ENCODE measurements around the gene DIS3L2. TPM values are rescaled to one million over a fixed set of nuclear protein-coding genes. Genes with fewer than 3 reads are reported as not detected.

Gene DIS3L2
- total RNA-seq, 2 donors from 2014 or later, result 22.6 to 32.3 TPM

DNA sequence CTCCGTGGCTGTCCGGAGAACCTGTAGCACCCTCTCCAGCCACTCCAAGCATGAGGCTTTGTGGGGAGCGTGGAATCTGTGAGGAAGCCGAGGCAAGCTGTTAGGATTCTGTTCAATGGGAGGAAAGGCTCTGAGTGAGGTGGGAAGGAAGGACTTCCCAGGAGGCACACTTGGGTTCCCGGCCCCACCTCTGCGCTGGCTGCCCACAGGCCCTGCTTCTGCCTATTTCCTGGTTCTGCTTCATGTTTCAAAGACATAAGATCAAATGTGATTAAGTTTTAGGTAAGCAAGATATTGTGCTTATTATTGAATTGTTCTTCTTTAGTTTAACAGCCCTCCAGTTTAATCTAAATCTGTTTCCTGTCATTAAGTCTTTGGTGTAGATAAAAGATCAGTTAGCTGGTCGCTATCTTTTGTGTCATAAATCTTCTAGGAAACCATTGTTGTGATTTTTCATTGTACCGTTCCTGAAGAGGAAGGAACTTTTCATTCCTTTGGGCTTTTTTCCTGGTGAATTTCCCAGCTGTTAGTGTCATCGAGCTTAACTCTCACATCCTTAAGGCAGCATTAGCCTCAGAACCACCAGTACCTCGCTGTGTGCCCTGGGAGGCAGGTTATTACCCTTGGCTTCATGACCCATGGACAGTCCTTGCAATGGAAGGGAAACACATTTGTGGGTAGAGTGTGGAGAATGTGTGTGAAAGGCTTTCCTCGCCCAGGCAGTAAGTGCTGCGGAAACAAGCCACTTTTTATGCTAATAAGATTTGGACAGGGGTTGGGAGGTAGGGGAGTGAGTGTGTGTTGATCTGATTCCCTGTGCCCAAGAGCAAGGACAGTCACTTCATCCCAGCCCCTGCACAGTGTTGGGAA is 355.2 kb downstream of the DIS3L2 start:
- H3K9ac ChIP-seq (ENCODE audit: low read depth in 2 of 2, low read length in 2 of 2), result no peak overlapping the region
- TF ChIP-seq, protein P1, sequence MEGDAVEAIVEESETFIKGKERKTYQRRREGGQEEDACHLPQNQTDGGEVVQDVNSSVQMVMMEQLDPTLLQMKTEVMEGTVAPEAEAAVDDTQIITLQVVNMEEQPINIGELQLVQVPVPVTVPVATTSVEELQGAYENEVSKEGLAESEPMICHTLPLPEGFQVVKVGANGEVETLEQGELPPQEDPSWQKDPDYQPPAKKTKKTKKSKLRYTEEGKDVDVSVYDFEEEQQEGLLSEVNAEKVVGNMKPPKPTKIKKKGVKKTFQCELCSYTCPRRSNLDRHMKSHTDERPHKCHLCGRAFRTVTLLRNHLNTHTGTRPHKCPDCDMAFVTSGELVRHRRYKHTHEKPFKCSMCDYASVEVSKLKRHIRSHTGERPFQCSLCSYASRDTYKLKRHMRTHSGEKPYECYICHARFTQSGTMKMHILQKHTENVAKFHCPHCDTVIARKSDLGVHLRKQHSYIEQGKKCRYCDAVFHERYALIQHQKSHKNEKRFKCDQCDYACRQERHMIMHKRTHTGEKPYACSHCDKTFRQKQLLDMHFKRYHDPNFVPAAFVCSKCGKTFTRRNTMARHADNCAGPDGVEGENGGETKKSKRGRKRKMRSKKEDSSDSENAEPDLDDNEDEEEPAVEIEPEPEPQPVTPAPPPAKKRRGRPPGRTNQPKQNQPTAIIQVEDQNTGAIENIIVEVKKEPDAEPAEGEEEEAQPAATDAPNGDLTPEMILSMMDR (IDR thresholded peaks at IDR 0.05), result no peak
- no peak for DNase-seq

DNA sequence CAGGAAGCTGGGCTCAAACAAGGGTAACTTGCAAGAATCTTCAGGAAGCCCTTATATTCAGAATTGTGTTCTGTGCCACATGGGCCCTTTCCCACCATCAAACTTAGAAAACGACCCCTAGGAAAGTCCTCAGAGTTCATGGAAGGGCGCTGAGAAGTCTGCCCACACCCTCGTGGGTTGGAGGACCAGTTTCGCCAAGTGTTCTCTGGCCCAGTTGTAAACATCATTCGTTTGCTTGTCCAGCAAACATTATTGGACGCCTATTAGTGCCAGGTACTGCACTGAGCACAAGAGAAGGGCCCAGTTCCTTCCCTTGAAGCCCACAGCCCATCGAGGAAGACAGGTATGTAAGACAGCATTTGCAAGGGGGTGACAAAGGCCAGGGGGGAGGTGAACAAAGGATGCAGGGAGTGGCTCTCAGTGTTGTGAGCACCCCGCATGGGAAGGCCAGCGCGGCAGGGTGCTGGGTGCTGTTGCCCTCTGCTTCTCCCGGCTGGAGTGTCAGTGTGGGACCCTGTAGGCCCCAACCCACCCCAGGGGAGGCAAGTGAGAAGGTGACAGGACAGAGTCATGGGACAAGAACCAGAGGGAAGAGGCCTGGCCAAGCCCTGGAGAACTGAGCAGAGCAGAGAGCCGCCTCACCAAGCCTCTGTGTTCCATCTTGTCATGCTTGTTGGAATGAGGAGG is 356.8 kb downstream of the DIS3L2 start:
- no peak for DNase-seq
- Histone ChIP-seq H3K27me3 (no peaks in the 10 kb centered on the region), H3K36me3 (no peaks in the 10 kb centered on the region), H3K9ac (ENCODE audit: low read depth in 2 of 2, low read length in 2 of 2) (no peak overlapping the region), H3K4me3 (no peak overlapping the region), H3K27ac (no peak overlapping the region), H3K9me3 (no peaks in the 10 kb centered on the region), H3K4me1 (peaks cover 7% of the 10 kb centered on the region)
- TF ChIP-seq, protein P1 (IDR thresholded peaks at IDR 0.05), result no peak
- intact Hi-C loops (cut with DNase I), result no loop called here

More for the DNA sequence above, 355.2 kb downstream of the DIS3L2 start:
- no peaks in the 10 kb centered on the region for H3K27me3 ChIP-seq
- no peak overlapping the region for H3K27ac ChIP-seq
- peaks cover 7% of the 10 kb centered on the region for H3K4me1 ChIP-seq
- H3K4me3 ChIP-seq, result no peak overlapping the region
- no peaks in the 10 kb centered on the region for H3K9me3 ChIP-seq
- H3K36me3 ChIP-seq, result no peaks in the 10 kb centered on the region
- intact Hi-C loops (cut with DNase I), result no loop called here

DNA sequence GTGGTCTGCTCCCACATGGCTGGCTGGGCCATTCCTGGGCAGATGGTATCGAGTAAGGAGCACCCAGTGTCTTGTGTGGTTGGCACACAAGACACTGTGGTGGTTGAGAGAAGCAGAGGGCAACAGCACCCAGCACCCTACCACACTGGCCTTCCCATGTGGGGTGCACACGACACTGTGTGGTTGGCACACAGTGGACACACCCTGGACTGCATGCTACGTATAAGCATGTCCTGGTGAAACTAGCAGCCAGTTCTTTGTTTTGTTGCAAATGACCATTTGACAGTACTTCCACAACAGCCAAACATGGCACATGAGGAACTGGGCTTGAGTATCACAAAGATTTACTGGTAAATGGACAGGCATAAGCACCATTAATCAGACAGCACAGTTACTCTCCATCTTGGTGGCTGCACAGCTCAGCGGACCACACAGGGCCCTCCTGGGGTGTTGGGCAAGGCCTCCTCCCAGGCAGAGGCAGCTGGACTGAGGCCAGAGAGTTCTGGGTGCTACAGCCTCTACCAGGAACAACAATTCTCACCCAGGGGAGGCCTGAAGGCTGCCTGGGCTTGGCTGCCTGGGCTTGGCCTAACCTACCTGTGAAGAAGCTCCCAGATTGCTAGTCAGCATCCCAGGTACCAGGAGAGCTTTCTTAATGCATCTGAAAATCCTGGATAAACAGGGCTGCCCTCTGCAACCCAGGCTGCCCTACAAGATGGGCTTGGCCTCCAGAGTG is 357.7 kb downstream of the DIS3L2 start:
- Histone ChIP-seq H3K4me1 (peaks cover 7% of the 10 kb centered on the region), H3K9ac (ENCODE audit: low read depth in 2 of 2, low read length in 2 of 2) (no peak overlapping the region), H3K4me3 (no peak overlapping the region), H3K36me3 (no peaks in the 10 kb centered on the region), H3K27me3 (no peaks in the 10 kb centered on the region), H3K27ac (no peak overlapping the region), H3K9me3 (no peaks in the 10 kb centered on the region)
- DNase-seq, result no peak
- intact Hi-C loops (cut with DNase I), result no loop called here
- TF ChIP-seq, protein P1 (IDR thresholded peaks at IDR 0.05), result no peak

- Histone ChIP-seq H3K27me3 (no peaks in the 10 kb centered on the region), H3K27ac (no peak overlapping the region), H3K4me1 (peaks cover 7% of the 10 kb centered on the region), H3K9ac (ENCODE audit: low read depth in 2 of 2, low read length in 2 of 2) (no peak overlapping the region), H3K36me3 (no peaks in the 10 kb centered on the region), H3K9me3 (no peaks in the 10 kb centered on the region), H3K4me3 (no peak overlapping the region)
- TF ChIP-seq, protein P1 (IDR thresholded peaks at IDR 0.05), result no peak
- intact Hi-C loops (cut with DNase I), result no loop called here
- peak; percentile 58 for DNase-seq
Observed at GRCh38 chr2:232319803-232320442, 358.4 kb downstream of the DIS3L2 start.

GRCh38 chr2:232320443-232320803 is 358.9 kb downstream of the DIS3L2 start:
- H3K27ac ChIP-seq, result no peak overlapping the region
- no peak overlapping the region for H3K9ac ChIP-seq (ENCODE audit: low read depth in 2 of 2, low read length in 2 of 2)
- intact Hi-C loops (cut with DNase I), result no loop called here

More at GRCh38 chr2:232320443-232320803, 358.9 kb downstream of the DIS3L2 start:
- Histone ChIP-seq H3K4me3 (no peak overlapping the region), H3K36me3 (no peaks in the 10 kb centered on the region), H3K27me3 (no peaks in the 10 kb centered on the region), H3K9me3 (no peaks in the 10 kb centered on the region), H3K4me1 (peaks cover 7% of the 10 kb centered on the region)
- TF ChIP-seq, protein P1 (IDR thresholded peaks at IDR 0.05), result no peak
- no peak for DNase-seq
